HG03432 (cell line): ENCODE measurements around the gene CDH9.

ENCODE experiments used
- ATAC-seq: cut with Tn5 transposase; IDR thresholded peaks from one replicate; pipeline ENCODE4 v1.9.1; 2021; ENCODE audit warnings: mild to moderate bottlenecking, moderate library complexity; ENCODE audit not compliant: unreplicated experiment

Gene CDH9

GRCh38 chr5:27038476-27038875 is at the start of gene CDH9:
Gene CDH9 (minus strand): TSS chr5:27038586. CDS start chr5:26988333, 50,253 bp downstream.
- no peak for ATAC-seq

GRCh38 chr5:27087747-27088146 is 49.4 kb upstream of the CDH9 start:
- no peak for ATAC-seq

GRCh38 chr5:27083449-27084415 is 45.3 kb upstream of the CDH9 start:
- ATAC-seq: no peak

- ATAC-seq: no peak
These were observed 41.8 kb upstream of the CDH9 start for GRCh38 chr5:27080147-27080546.

- ATAC-seq: no peak
These were observed 24.1 kb upstream of the CDH9 start for GRCh38 chr5:27062451-27062850.

GRCh38 chr5:27048510-27048909 is 10.1 kb upstream of the CDH9 start:
- no peak for ATAC-seq

GRCh38 chr5:27041372-27041771 is 3.0 kb upstream of the CDH9 start:
- ATAC-seq: no peak

- no peak for ATAC-seq
These were observed 3.8 kb downstream of the CDH9 start for GRCh38 chr5:27034565-27034964.

GRCh38 chr5:27026801-27027200 is 11.6 kb downstream of the CDH9 start:
- no peak for ATAC-seq

- no peak for ATAC-seq
These were observed 12.3 kb downstream of the CDH9 start for GRCh38 chr5:27026063-27026462.

GRCh38 chr5:27021471-27021870 is 16.9 kb downstream of the CDH9 start:
- no peak for ATAC-seq

- ATAC-seq: no peak
These were observed 17.4 kb downstream of the CDH9 start for GRCh38 chr5:27020973-27021372.

- ATAC-seq: no peak
These were observed 22.6 kb downstream of the CDH9 start for GRCh38 chr5:27015758-27016157.

- ATAC-seq: no peak
These were observed 27.1 kb downstream of the CDH9 start for GRCh38 chr5:27011274-27011673.

GRCh38 chr5:27010646-27011045 is 27.7 kb downstream of the CDH9 start:
- ATAC-seq: no peak

GRCh38 chr5:27009540-27009915 is 28.9 kb downstream of the CDH9 start:
- ATAC-seq: no peak

GRCh38 chr5:27008604-27009539 is 29.5 kb downstream of the CDH9 start:
- ATAC-seq: no peak

GRCh38 chr5:27007121-27007520 is 31.3 kb downstream of the CDH9 start:
- ATAC-seq: no peak

- no peak for ATAC-seq
These were observed 51.4 kb downstream of the CDH9 start for GRCh38 chr5:26986985-26987384.

- ATAC-seq: no peak
These were observed 56.6 kb downstream of the CDH9 start for GRCh38 chr5:26981750-26982149.

- ATAC-seq: no peak
These were observed 79.1 kb downstream of the CDH9 start for GRCh38 chr5:26959290-26959689.

GRCh38 chr5:26955161-26955560 is 83.2 kb downstream of the CDH9 start:
- no peak for ATAC-seq
